Heart left ventricle (tissue), 13 donors: ENCODE measurements around the gene PREX1.

Experiments used
- CTCF ChIP-seq, 12 donors: fragments of 200-600 bp; sonication (generic) in 4 of 12; IDR thresholded peaks; one replicate each; pipeline versions ENCODE4 v1.5.0 to v1.8.0; 2018 to 2022; ENCODE audit warnings: antibody characterized with exemption in 12 of 12, mild to moderate bottlenecking in 5 of 12
- POLR2A ChIP-seq, 2 donors: fragments of 450-650 bp; IDR thresholded peaks; one replicate each; pipeline ENCODE4 v1.6.1; 2017; ENCODE audit warnings: antibody characterized with exemption in 2 of 2, mild to moderate bottlenecking in 2 of 2, moderate library complexity in 2 of 2
- donor health status: ischemic (EF 13 %, LVEDD 7.1; RV severe dilation, severe dysfunction).
- donor health status: DM: no; HTN: yes; CAD: no.
- donor health status: DM: no; HTN: no; CAD: no.
- donor health status: ischemic (EF 25% LVEDD 6.9; RV normal size, moderate dysfunction).
- donor health status: ischemic (EF 25% LVEDD 5.7; RV mildly dilated, moderate dysfunction).
- donor health status: ischemic (EF 35%, LVEDD 5.7; RV mildly dilated, moderate dysfunction).
- donor health status: nonischemic (EF 11% LVEDD 7.7; RV severe dilation, severe dysfunction).
- donor health status: DM: yes; HTN: yes; CAD: no.
- donor health status: PGD.
- donor health status: ischemic (EF 29% LVEDD 5.4; RV normal size, mild dysfunction).
- donor health status: nonischemic (EF 23%, LVEDD 6.1; RV moderate dilation, normal function).

DNA sequence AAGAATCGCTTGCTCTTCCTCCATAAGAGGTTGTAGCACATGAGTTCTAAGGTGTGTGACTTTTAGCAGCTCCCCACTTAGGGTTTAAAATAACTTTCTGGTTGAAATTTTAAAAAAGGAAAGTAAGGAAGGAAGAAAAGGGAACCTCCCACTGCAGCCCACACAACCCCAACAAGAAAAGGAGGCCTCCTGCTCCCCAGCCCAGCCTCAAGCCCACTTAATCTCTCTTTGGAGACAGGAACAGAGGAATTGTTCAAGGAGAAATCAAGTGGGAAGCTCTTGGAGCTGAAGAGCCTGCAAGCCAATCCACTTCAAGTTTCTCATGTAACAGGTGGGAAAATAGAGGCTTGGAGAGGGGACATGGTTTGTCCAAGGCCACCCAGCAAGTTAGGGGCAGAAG lies 39.1 kb upstream of the PREX1 start:
- TF ChIP-seq CTCF (IDR thresholded peaks at IDR 0.05) (no peak), POLR2A (IDR thresholded peaks at IDR 0.05) (no peak)
